ENCODE measurements around the gene B3GAT1. TPM values are rescaled to one million over a fixed set of nuclear protein-coding genes. Genes with fewer than 3 reads are reported as not detected.
"Not testable (repeated sequence)": the region's sequence is repeated elsewhere in the genome, so short reads cannot be mapped to it uniquely, and the experiment has no call there.

B3GAT1 gene
- total RNA-seq, 3 donors from 2014 or later (not counting 1 experiment from before 2014, with no cell fraction given), result 41.3 to 78.4 (median 65.1) TPM

DNA sequence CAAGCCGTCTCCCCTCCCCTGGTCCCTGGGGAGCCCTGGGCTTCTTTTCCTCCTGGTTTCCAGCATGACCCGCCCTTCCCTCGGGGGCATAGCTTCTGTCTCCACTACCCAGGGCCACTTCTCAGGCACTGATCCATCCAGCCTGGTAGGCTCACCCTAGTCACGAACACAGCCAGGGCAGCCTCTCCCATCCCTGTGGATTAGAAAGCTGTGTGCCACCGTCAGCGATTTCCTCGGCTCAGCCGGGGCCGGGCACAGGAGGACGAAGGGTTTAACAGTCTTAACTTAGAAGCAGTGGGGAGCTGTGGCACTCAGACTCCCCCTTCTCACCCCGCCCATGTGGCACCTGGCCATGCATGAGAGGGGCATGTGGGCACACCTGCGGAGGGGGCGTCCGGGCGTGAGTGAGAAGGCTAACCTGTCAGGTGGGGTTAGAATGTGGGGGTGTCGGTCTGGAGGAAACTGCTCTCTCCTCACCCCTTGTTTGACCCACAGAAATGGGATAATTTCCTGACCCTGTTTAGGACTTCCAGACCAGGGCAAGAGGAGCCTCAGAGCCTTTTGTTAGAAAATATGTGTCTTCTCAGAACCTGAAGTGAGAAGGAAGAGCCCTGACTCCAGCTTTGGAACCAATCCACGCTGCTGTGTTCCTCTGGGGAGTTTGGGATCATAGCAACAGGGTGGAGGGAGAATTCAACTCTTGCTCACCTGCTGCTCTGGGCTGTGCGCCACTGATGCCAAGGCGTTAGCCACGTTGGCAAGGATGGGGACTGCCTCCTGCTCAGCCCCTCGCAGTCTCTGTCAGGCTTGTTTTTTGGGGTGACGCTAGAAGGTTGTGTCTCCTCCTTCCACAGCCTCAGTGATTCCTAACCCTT lies 65.7 kb downstream of the B3GAT1 start:
- peaks cover 31% of the 10 kb centered on the region for H3K4me1 ChIP-seq (ENCODE audit: control insufficient read depth, insufficient read depth, low read length)
- Mint-ChIP-seq H3K4me1 (peaks cover 31 to 40% of the 10 kb centered on the region in 2 donors), H3K9me3 (no peaks in the 10 kb centered on the region), H3K4me3 (no peak overlapping the region), H3K36me3 (no peaks in the 10 kb centered on the region), H3K27me3 (ENCODE audit: low read depth in 2 of 2) (no peaks in the 10 kb centered on the region), H3K27ac (peak overlapping the region; percentile 41 to 58)
- DNase-seq (no peak), ATAC-seq (no peak)
- H3K9me3 ChIP-seq (ENCODE audit: control insufficient read depth, insufficient read depth, low read length), result no peaks in the 10 kb centered on the region
- intact Hi-C loops (cut with micrococcal nuclease), result no loop called here
- TF ChIP-seq, protein P1, sequence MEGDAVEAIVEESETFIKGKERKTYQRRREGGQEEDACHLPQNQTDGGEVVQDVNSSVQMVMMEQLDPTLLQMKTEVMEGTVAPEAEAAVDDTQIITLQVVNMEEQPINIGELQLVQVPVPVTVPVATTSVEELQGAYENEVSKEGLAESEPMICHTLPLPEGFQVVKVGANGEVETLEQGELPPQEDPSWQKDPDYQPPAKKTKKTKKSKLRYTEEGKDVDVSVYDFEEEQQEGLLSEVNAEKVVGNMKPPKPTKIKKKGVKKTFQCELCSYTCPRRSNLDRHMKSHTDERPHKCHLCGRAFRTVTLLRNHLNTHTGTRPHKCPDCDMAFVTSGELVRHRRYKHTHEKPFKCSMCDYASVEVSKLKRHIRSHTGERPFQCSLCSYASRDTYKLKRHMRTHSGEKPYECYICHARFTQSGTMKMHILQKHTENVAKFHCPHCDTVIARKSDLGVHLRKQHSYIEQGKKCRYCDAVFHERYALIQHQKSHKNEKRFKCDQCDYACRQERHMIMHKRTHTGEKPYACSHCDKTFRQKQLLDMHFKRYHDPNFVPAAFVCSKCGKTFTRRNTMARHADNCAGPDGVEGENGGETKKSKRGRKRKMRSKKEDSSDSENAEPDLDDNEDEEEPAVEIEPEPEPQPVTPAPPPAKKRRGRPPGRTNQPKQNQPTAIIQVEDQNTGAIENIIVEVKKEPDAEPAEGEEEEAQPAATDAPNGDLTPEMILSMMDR (IDR thresholded peaks at IDR 0.05), result no peak
- H3K36me3 ChIP-seq (ENCODE audit: control insufficient read depth, insufficient read depth, low read length), result no peaks in the 10 kb centered on the region
- H3K27ac ChIP-seq (ENCODE audit: low read length), result no peak overlapping the region
- WGBS (ENCODE audit: insufficient coverage), result 88% methylated on average over 22 of the region's 22 CpGs
- H3K27me3 ChIP-seq (ENCODE audit: control insufficient read depth, insufficient read depth, low read length), result no peaks in the 10 kb centered on the region
- H3K4me3 ChIP-seq (ENCODE audit: low read length), result no peak overlapping the region

DNA sequence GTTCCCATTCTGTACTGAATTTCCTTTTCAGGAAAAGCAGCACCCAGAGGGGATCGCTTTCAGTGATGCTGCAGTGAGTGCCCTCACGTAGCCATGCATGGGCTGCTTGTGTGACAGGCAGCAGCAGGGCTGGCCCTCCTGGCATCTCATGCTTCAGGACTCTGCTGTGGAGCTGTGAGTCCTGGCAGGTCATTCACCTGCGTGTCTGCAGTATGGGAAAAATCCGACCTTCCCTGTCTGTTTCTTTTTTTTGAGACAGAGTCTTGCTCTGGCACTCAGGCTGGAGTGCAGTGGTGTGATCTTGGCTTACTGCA lies 66.8 kb downstream of the B3GAT1 start:
- Histone ChIP-seq H3K27ac (ENCODE audit: low read length) (no peak overlapping the region), H3K4me1 (ENCODE audit: control insufficient read depth, insufficient read depth, low read length) (peaks cover 27% of the 10 kb centered on the region), H3K36me3 (ENCODE audit: control insufficient read depth, insufficient read depth, low read length) (no peaks in the 10 kb centered on the region), H3K9me3 (ENCODE audit: control insufficient read depth, insufficient read depth, low read length) (no peaks in the 10 kb centered on the region), H3K27me3 (ENCODE audit: control insufficient read depth, insufficient read depth, low read length) (no peaks in the 10 kb centered on the region), H3K4me3 (ENCODE audit: low read length) (no peak overlapping the region)
- Mint-ChIP-seq H3K9me3 (no peaks in the 10 kb centered on the region), H3K36me3 (no peaks in the 10 kb centered on the region), H3K27me3 (ENCODE audit: low read depth in 2 of 2) (peaks cover 0 to under 1% of the 10 kb centered on the region in 2 donors), H3K4me3 (no peak overlapping the region), H3K27ac (no peak overlapping the region), H3K4me1 (peaks cover 22 to 33% of the 10 kb centered on the region in 2 donors)
- intact Hi-C loops (cut with micrococcal nuclease), result no loop called here
- DNase-seq (no peak), ATAC-seq (no peak)
- TF ChIP-seq, protein P1 (IDR thresholded peaks at IDR 0.05), result no peak
- WGBS (ENCODE audit: insufficient coverage), result 86% methylated on average over 4 of the region's 4 CpGs

- H3K4me3 ChIP-seq (ENCODE audit: low read length); H3K36me3 ChIP-seq (ENCODE audit: control insufficient read depth, insufficient read depth, low read length); intact Hi-C loops (cut with micrococcal nuclease); H3K9me3 ChIP-seq (ENCODE audit: control insufficient read depth, insufficient read depth, low read length); H3K9me3 Mint-ChIP-seq; H3K36me3 Mint-ChIP-seq; H3K27me3 Mint-ChIP-seq (ENCODE audit: low read depth in 2 of 2); DNase-seq; H3K27me3 ChIP-seq (ENCODE audit: control insufficient read depth, insufficient read depth, low read length); H3K4me3 Mint-ChIP-seq; ATAC-seq; H3K27ac Mint-ChIP-seq; H3K27ac ChIP-seq (ENCODE audit: low read length): not testable (repeated sequence)
- WGBS (ENCODE audit: insufficient coverage), result 85% methylated on average over 26 of the region's 28 CpGs
- H3K4me1 Mint-ChIP-seq, result peaks cover 19 to 27% of the 10 kb centered on the region in 2 donors
- H3K4me1 ChIP-seq (ENCODE audit: control insufficient read depth, insufficient read depth, low read length), result peaks cover 22% of the 10 kb centered on the region
These were observed 67.4 kb downstream of the B3GAT1 start for GRCh38 chr11:134344497-134345236.

GRCh38 chr11:134343646-134344045 lies 68.4 kb downstream of the B3GAT1 start:
- H3K9me3 Mint-ChIP-seq, result no peaks in the 10 kb centered on the region
- no peaks in the 10 kb centered on the region for H3K36me3 Mint-ChIP-seq
- H3K27ac ChIP-seq (ENCODE audit: low read length), result no peak overlapping the region
- H3K4me3 ChIP-seq (ENCODE audit: low read length), result no peak overlapping the region
- intact Hi-C loops (cut with micrococcal nuclease), result no loop called here
- H3K4me1 Mint-ChIP-seq, result peaks cover 8 to 17% of the 10 kb centered on the region in 2 donors
- peaks cover 0 to 10% of the 10 kb centered on the region in 2 donors for H3K27me3 Mint-ChIP-seq (ENCODE audit: low read depth in 2 of 2)
- no peaks in the 10 kb centered on the region for H3K36me3 ChIP-seq (ENCODE audit: control insufficient read depth, insufficient read depth, low read length)
- 90% methylated on average over 15 of the region's 15 CpGs for WGBS (ENCODE audit: insufficient coverage)
- H3K9me3 ChIP-seq (ENCODE audit: control insufficient read depth, insufficient read depth, low read length), result no peaks in the 10 kb centered on the region
- peaks cover 17% of the 10 kb centered on the region for H3K4me1 ChIP-seq (ENCODE audit: control insufficient read depth, insufficient read depth, low read length)
- DNase-seq (no peak), ATAC-seq (no peak)
- H3K27ac Mint-ChIP-seq, result peak overlapping the region in 1 of 2 donors; percentile 16
- no peaks in the 10 kb centered on the region for H3K27me3 ChIP-seq (ENCODE audit: control insufficient read depth, insufficient read depth, low read length)
- TF ChIP-seq, protein P1 (IDR thresholded peaks at IDR 0.05), result no peak
- no peak overlapping the region for H3K4me3 Mint-ChIP-seq

Measured in natural killer cell (primary cell).